B cell (primary cell): ENCODE measurements around the gene COQ10B. TPM values are rescaled to one million over a fixed set of nuclear protein-coding genes. Genes with fewer than 3 reads are reported as not detected.

Source experiments
- ATAC-seq: fragments of 200-7000 bp; cut with Tn5 transposase; one replicate; pipeline ENCODE4 v1.10.0; 2021; ENCODE audit warnings: low read depth, mild to moderate bottlenecking, moderate number of reproducible peaks, moderate library complexity
- CTCF ChIA-PET: fragments of 350-600 bp; sonication (Branson Sonifier 250); formaldehyde crosslinking; loops from one replicate; lab custom pipeline; 2021; ENCODE audit warnings: antibody characterized with exemption, inconsistent platforms; lab: Charles Lee
- POLR2A ChIA-PET: fragments of 350-600 bp; sonication (Branson Sonifier 250); formaldehyde crosslinking; loops from one replicate; lab custom pipeline; 2021; ENCODE audit warnings: antibody characterized with exemption; lab: Charles Lee
- DNase-seq: peaks from one replicate; pipeline ENCODE4 v3.0.0; 2013
- H2AFZ ChIP-seq: 2 replicates; pipeline ENCODE4 v1.6.1; 2012; ENCODE audit warnings: mild to moderate bottlenecking, low read depth, low read length; ENCODE audit not compliant: insufficient read depth, poor library complexity, severe bottlenecking
- H3K27ac ChIP-seq, 2 donors: 1 replicate in 1 of 2; 2 replicates in 1 of 2; pipeline ENCODE4 v1.5.1; 2012 to 2013; ENCODE audit warnings: low read length in 2 of 2, mild to moderate bottlenecking in 2 of 2, moderate library complexity in 1 of 2
- H3K27me3 ChIP-seq, 4 experiments: fragments of 200-600 bp in 1 of 4; sonication (generic) in 1 of 4; replicated peaks in 1 of 4; 1 replicate in 2 of 4; 2 replicates in 2 of 4; pipeline versions ENCODE4 v1.6.1 to v1.7.0; 2013 to 2016; ENCODE audit warnings: low read length in 3 of 4, mild to moderate bottlenecking in 2 of 4, mixed read lengths in 1 of 4, moderate library complexity in 1 of 4; ENCODE audit not compliant: insufficient read depth in 4 of 4, control insufficient read depth in 3 of 4; ENCODE audit errors: control extremely low read depth in 1 of 4
- H3K36me3 ChIP-seq, 2 experiments: replicated peaks in 1 of 2; 1 replicate in 1 of 2; 2 replicates in 1 of 2; pipeline versions ENCODE4 v1.6.1 to v1.7.1; 2013; ENCODE audit warnings: low read length in 1 of 2; ENCODE audit not compliant: insufficient read depth in 2 of 2, control insufficient read depth in 1 of 2; ENCODE audit errors: control extremely low read depth in 1 of 2, extremely low read depth in 1 of 2
- H3K4me1 ChIP-seq, 2 donors: fragments of 200-600 bp in 1 of 2; sonication (generic) in 1 of 2; 1 replicate in 1 of 2; 2 replicates in 1 of 2; pipeline versions ENCODE4 v1.5.1 to v1.6.1; 2013 to 2017; ENCODE audit warnings: low read length in 2 of 2; ENCODE audit not compliant: control insufficient read depth in 2 of 2, insufficient read depth in 2 of 2
- H3K4me2 ChIP-seq: replicated peaks from 2 replicates; pipeline ENCODE3; 2012; ENCODE audit warnings: mild to moderate bottlenecking, low read depth, low read length; ENCODE audit not compliant: poor library complexity, severe bottlenecking
- H3K4me3 ChIP-seq, 5 experiments: fragments of 200-600 bp in 1 of 5; sonication (generic) in 1 of 5; 1 replicate in 3 of 5; 2 replicates in 2 of 5; pipeline versions ENCODE4 v1.5.1 to v1.7.0; 2011 to 2016; ENCODE audit warnings: low read length in 4 of 5, mild to moderate bottlenecking in 4 of 5, low read depth in 2 of 5, control low read depth in 1 of 5, moderate library complexity in 1 of 5; ENCODE audit not compliant: insufficient read depth in 1 of 5; ENCODE audit errors: control extremely low read depth in 1 of 5, extremely low read depth in 1 of 5
- H3K79me2 ChIP-seq: fragments of 200-600 bp; sonication (generic); one replicate; pipeline ENCODE4 v1.6.0; 2016; ENCODE audit warnings: low read length; ENCODE audit not compliant: control insufficient read depth, insufficient read depth
- H3K9ac ChIP-seq: fragments of 200-600 bp; sonication (generic); 2 replicates; pipeline ENCODE4 v1.6.1; 2017; ENCODE audit warnings: mild to moderate bottlenecking, low read length, moderate library complexity
- H3K9me3 ChIP-seq, 3 donors: one replicate each; pipeline versions ENCODE4 v1.6.1 to v1.7.1; 2013; ENCODE audit warnings: low read length in 2 of 3; ENCODE audit not compliant: control insufficient read depth in 2 of 3, insufficient read depth in 1 of 3; ENCODE audit errors: control extremely low read depth in 1 of 3
- H4K20me1 ChIP-seq: 2 replicates; pipeline ENCODE4 v1.6.0; 2012; ENCODE audit warnings: mild to moderate bottlenecking, low read length; ENCODE audit not compliant: insufficient read depth, control insufficient read depth, poor library complexity, severe bottlenecking
- H3K27ac Mint-ChIP-seq: one replicate; pipeline ENCODE4 v1.8.0; 2021; ENCODE audit warnings: mixed read lengths
- H3K27me3 Mint-ChIP-seq: one replicate; pipeline ENCODE4 v1.8.0; 2021; ENCODE audit warnings: mixed read lengths
- H3K4me1 Mint-ChIP-seq: one replicate; pipeline ENCODE4 v1.8.0; 2021; ENCODE audit warnings: mixed read lengths
- H3K4me3 Mint-ChIP-seq: one replicate; pipeline ENCODE4 v1.8.0; 2021; ENCODE audit warnings: mixed read lengths
- H3K9me3 Mint-ChIP-seq: one replicate; pipeline ENCODE4 v1.8.0; 2022; ENCODE audit warnings: mixed read lengths; ENCODE audit not compliant: insufficient read depth
- CTCF ChIP-seq: fragments of 200-600 bp; IDR thresholded peaks from one replicate; pipeline ENCODE4 v1.8.0; 2022; ENCODE audit warnings: antibody characterized with exemption, mild to moderate bottlenecking
- EZH2 ChIP-seq: IDR thresholded peaks from 2 replicates; pipeline ENCODE4 v1.6.1; 2012; ENCODE audit warnings: borderline replicate concordance, low read depth, mild to moderate bottlenecking, moderate library complexity, low read length; ENCODE audit not compliant: insufficient read depth, poor library complexity, severe bottlenecking
- WGBS: methylation state at CpG from one replicate; pipeline ENCODE4 v1.1.5; 2013; ENCODE audit warnings: missing lambda C conversion rate; ENCODE audit not compliant: insufficient coverage; 5-methylcytosine and 5-hydroxymethylcytosine counted together
- intact Hi-C: fragments of 100-400 bp; cut with micrococcal nuclease; formaldehyde crosslinking; loops from one replicate; pipeline ENCODE4 v1.10.0; 2022
- polyA plus RNA-seq: library from polyadenylated mRNA; depleted of rRNA; stranded (reverse); fragments of >200 nt; gene quantifications from 2 replicates; pipeline ENCODE4 v1.2.3, GENCODE V29; 2012
- total RNA-seq, 2 donors: library from RNA; stranded (reverse); fragments of 120-200 nt in 1 of 2; gene quantifications; 1 replicate in 1 of 2; 2 replicates in 1 of 2; pipeline versions ENCODE4 v1.2.3 to v1.2.4, GENCODE V29; 2013 to 2022

The COQ10B gene
- total and polyA plus RNA-seq, 2 donors (not counting 1 experiment from before 2014, with no cell fraction given): 5.8 to 29.1 TPM

- H4K20me1 ChIP-seq: peaks cover 30% of the 10 kb centered on the region
- Mint-ChIP-seq H3K4me1 (peaks cover 18% of the 10 kb centered on the region), H3K27ac (no peak overlapping the region), H3K27me3 (no peaks in the 10 kb centered on the region), H3K4me3 (no peak overlapping the region), H3K9me3 (no peaks in the 10 kb centered on the region)
- H2AFZ ChIP-seq: no peak overlapping the region
- no peak overlapping the region for H3K4me2 ChIP-seq
- no peak overlapping the region for H3K4me3 ChIP-seq
- no peaks in the 10 kb centered on the region for H3K9me3 ChIP-seq
- no CpG with 5 or more reads among the region's 4 CpGs for WGBS
- no peak overlapping the region for H3K9ac ChIP-seq
- TF ChIP-seq CTCF: no peak
- TF ChIP-seq EZH2: no peak
- no peak for DNase-seq
- POLR2A ChIA-PET: no interaction called here
- H3K27me3 ChIP-seq: no peaks in the 10 kb centered on the region
- peaks cover 5 to 46% of the 10 kb centered on the region in 2 experiments for H3K36me3 ChIP-seq
- H3K4me1 ChIP-seq: no peaks in the 10 kb centered on the region
- intact Hi-C loops: no loop called here
- ATAC-seq: no peak
- H3K27ac ChIP-seq: no peak overlapping the region
- H3K79me2 ChIP-seq: peaks cover 73% of the 10 kb centered on the region
- CTCF ChIA-PET: no interaction called here
Observed at GRCh38 chr2:197460649-197461048, 7.3 kb downstream of the COQ10B start.

GRCh38 chr2:197461057-197461456 lies 7.7 kb downstream of the COQ10B start:
- no CpG with 5 or more reads among the region's 2 CpGs for WGBS

More at GRCh38 chr2:197461057-197461456, 7.7 kb downstream of the COQ10B start:
- Mint-ChIP-seq H3K27me3 (no peaks in the 10 kb centered on the region), H3K27ac (no peak overlapping the region), H3K4me1 (peaks cover 14% of the 10 kb centered on the region), H3K9me3 (no peaks in the 10 kb centered on the region), H3K4me3 (no peak overlapping the region)
- H3K9ac ChIP-seq: no peak overlapping the region
- ChIA-PET CTCF (no interaction called here), POLR2A (no interaction called here)
- no peak overlapping the region for H3K27ac ChIP-seq
- H3K9me3 ChIP-seq: no peaks in the 10 kb centered on the region
- no peak overlapping the region for H2AFZ ChIP-seq
- H4K20me1 ChIP-seq: peaks cover 26% of the 10 kb centered on the region
- peaks cover 72% of the 10 kb centered on the region for H3K79me2 ChIP-seq
- TF ChIP-seq CTCF: no peak
- no peak for TF ChIP-seq EZH2
- ATAC-seq (no peak), DNase-seq (no peak)
- no peak overlapping the region for H3K4me2 ChIP-seq
- intact Hi-C loops: no loop called here
- H3K4me3 ChIP-seq: no peak overlapping the region
- H3K36me3 ChIP-seq: peaks cover 5 to 50% of the 10 kb centered on the region in 2 experiments
- H3K27me3 ChIP-seq: no peaks in the 10 kb centered on the region
- H3K4me1 ChIP-seq: no peaks in the 10 kb centered on the region
